HG02763 (cell line): ENCODE data around the gene CTSZ.
"Not testable (repeated sequence)": the region's sequence is repeated elsewhere in the genome, so short reads cannot be mapped to it uniquely, and the experiment has no call there.

Experiments
- ATAC-seq: cut with Tn5 transposase; IDR thresholded peaks from one replicate; pipeline ENCODE4 v1.9.1; 2021; ENCODE audit warnings: mild to moderate bottlenecking, moderate library complexity; ENCODE audit not compliant: unreplicated experiment

Gene CTSZ

DNA sequence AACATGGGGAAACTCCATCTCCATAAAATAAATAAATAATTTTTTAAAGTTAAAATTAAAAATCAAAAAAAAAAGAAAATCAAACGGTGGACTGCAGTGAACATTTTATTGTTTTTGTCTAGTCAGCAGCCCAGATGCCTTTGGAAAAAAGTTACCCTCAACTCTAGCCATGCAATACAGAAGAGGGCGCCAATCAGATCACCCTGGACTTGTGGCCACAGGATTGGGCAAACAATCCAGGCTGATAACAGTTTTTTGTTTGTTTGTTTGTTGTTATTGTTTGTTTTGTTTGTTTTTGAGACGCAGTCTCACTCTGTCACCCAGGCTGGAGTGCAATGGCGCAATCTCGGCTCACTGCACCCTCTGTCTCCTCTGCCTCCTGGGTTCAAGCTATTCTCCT is 56.5 kb downstream of the CTSZ start:
- no peak for ATAC-seq

DNA sequence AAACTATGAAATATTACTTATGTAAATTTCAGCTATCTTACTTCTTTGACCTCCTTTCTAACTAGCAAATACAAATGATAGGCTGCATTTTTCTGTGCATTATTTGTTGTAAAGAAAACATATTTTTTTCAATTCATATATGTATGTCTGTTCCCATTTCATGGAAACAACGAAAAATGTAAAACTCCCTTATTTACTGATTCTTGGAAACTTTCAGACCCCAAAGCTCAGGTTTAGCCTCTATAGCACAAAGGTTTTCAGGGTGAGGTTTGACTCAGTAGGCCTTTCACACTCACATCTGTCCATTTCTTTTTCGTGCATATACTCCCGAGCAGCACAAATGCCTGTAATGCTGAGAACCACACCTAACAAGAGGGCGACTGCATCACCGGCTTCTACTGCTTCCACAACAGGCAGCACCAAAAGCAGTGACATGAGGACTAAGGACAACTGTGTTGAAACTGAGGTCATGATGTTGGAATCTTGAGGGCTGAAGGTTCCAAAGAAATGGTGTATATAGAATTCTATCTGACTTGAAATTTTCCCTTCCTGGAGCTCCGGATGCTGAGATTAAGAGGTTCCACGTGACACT is 59.2 kb downstream of the CTSZ start:
- not testable (repeated sequence) for ATAC-seq

DNA sequence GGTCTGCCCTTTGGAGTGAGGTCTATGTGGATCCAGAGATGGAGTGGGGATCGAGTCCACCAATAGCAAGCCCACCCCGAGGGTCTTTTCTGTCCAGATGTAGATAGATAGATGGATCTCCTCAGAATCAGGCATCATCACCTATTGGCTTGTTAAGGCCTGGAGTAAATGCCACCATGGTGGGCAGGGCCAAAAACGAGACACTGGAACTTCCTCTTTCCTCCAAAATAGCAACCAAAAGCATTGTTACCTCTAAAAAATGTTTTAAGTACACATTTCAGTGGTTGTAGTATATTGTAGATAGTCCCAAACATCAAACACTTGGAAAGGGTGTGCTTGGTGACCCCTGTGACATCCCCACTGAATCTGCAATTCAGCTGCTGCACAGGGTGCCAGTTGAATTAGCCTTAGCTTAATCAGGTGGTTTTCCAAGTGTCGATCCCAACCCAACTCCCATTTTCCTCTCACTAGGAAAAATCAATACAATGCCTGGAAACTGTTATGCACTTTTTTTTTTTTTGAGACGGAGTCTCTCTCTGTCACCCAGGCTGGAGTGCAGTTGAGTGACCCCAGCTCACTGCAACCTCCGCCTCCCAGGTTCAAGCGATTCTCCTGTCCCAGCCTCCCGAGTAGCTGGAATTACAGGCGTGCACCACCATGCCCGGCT is 61.0 kb downstream of the CTSZ start:
- ATAC-seq, result no peak
